ENCODE data around the gene MYBBP1A. TPM values are rescaled to one million over a fixed set of nuclear protein-coding genes. Genes with fewer than 3 reads are reported as not detected.

The MYBBP1A gene
- total and polyA plus RNA-seq, 2 of the 13 experiments (the other 11 are each of a cell fraction or from before 2014, with no cell fraction given), result 18.6 to 54.8 TPM

DNA sequence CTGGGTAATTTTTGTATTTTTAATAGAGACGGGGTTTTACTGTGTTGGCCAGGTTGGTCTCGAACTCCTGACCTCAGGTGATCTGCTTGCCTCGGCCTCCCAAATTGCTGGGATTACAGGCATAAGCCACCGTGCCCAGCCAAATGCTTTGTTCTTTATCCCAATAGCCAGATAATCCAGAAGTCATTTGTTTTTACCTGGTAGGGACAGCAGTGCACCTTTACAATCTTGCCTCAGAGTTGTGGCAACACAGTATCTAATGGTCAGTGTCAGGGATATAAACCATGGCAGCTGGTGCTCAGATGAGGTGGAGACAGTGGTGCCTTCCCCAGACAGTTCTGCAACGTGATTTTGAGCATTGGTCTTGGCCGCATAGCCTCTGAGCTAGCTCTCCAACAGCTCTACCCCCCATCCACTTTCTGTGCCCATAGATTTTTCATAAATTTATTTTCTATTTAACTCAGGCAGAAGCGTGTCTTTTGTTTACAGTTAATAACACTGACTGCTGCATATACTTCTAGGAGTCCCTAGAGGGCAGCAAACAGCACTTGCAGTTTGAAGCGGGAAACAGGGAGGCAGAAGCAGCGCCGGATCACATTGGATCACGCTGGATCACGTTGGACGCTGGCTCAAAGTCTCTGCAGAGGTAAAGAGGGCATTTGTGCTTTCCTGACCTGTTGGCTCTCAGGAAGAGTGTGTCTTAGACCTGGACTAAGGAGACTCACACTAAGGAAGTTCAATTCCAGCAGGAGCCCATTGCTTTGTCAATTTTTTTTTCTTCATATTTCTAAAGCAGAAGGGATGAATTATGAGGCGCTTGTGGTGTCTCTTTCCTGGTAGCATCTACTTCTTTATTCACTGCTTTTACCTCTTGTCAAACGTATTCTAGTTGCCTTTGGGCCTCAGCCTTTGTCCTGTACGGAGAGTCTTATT, 10.3 kb upstream of the MYBBP1A start (continued):
- TF ChIP-seq KLF15 (CRISPR knock-in tag; IDR thresholded peaks at IDR 0.05; ENCODE audit: borderline replicate concordance) (no peak), RBFOX2 (IDR thresholded peaks at IDR 0.05; ENCODE audit: low read depth, low read length) (no peak), CAMTA2 (CRISPR knock-in tag; IDR thresholded peaks at IDR 0.05; ENCODE audit: borderline replicate concordance) (no peak), PTBP1 (IDR thresholded peaks at IDR 0.05; ENCODE audit: low read depth, low read length, poor library complexity, severe bottlenecking) (no peak), RXRA (CRISPR knock-in tag; IDR thresholded peaks at IDR 0.05) (no peak), ZNF557 (CRISPR knock-in tag; IDR thresholded peaks at IDR 0.05) (no peak), TEAD2 (CRISPR knock-in tag; IDR thresholded peaks at IDR 0.05) (no peak), ZBTB20 (CRISPR knock-in tag; IDR thresholded peaks at IDR 0.05; ENCODE audit: borderline replicate concordance, low read depth) (no peak), ZNF788 (CRISPR knock-in tag; IDR thresholded peaks at IDR 0.05; ENCODE audit: borderline replicate concordance) (peak; percentile 24; the same call in 1 of the 2 replicates), EZH2 (conservative IDR thresholded peaks at IDR 0.05; ENCODE audit: low read depth, low read length) (no peak), ZNF225 (CRISPR knock-in tag; IDR thresholded peaks at IDR 0.05) (no peak), ZNF30 (CRISPR knock-in tag; IDR thresholded peaks at IDR 0.05) (no peak), FOXA3 (CRISPR knock-in tag; IDR thresholded peaks at IDR 0.05) (peak; percentile 40), ZNF20 (CRISPR knock-in tag; IDR thresholded peaks at IDR 0.05) (no peak), PRPF4 (IDR thresholded peaks at IDR 0.05; ENCODE audit: low read depth, low read length, poor library complexity, severe bottlenecking) (no peak), SIN3A (IDR thresholded peaks at IDR 0.05; ENCODE audit: borderline replicate concordance, low read depth, low read length) (no peak), YY1 (IDR thresholded peaks at IDR 0.05; ENCODE audit: insufficient read depth, insufficient replicate concordance, low read depth, low read length) (no peak)
- TF ChIP-seq, protein P1, sequence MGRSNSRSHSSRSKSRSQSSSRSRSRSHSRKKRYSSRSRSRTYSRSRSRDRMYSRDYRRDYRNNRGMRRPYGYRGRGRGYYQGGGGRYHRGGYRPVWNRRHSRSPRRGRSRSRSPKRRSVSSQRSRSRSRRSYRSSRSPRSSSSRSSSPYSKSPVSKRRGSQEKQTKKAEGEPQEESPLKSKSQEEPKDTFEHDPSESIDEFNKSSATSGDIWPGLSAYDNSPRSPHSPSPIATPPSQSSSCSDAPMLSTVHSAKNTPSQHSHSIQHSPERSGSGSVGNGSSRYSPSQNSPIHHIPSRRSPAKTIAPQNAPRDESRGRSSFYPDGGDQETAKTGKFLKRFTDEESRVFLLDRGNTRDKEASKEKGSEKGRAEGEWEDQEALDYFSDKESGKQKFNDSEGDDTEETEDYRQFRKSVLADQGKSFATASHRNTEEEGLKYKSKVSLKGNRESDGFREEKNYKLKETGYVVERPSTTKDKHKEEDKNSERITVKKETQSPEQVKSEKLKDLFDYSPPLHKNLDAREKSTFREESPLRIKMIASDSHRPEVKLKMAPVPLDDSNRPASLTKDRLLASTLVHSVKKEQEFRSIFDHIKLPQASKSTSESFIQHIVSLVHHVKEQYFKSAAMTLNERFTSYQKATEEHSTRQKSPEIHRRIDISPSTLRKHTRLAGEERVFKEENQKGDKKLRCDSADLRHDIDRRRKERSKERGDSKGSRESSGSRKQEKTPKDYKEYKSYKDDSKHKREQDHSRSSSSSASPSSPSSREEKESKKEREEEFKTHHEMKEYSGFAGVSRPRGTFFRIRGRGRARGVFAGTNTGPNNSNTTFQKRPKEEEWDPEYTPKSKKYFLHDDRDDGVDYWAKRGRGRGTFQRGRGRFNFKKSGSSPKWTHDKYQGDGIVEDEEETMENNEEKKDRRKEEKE (IDR thresholded peaks at IDR 0.05), result no peak
- TF ChIP-seq, protein P2, sequence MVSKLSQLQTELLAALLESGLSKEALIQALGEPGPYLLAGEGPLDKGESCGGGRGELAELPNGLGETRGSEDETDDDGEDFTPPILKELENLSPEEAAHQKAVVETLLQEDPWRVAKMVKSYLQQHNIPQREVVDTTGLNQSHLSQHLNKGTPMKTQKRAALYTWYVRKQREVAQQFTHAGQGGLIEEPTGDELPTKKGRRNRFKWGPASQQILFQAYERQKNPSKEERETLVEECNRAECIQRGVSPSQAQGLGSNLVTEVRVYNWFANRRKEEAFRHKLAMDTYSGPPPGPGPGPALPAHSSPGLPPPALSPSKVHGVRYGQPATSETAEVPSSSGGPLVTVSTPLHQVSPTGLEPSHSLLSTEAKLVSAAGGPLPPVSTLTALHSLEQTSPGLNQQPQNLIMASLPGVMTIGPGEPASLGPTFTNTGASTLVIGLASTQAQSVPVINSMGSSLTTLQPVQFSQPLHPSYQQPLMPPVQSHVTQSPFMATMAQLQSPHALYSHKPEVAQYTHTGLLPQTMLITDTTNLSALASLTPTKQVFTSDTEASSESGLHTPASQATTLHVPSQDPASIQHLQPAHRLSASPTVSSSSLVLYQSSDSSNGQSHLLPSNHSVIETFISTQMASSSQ (IDR thresholded peaks at IDR 0.05; ENCODE audit: low read depth), result no peak
- TF ChIP-seq, protein P2 (CRISPR knock-in tag; IDR thresholded peaks at IDR 0.05; ENCODE audit: borderline replicate concordance), result no peak
